Large intestine (tissue), 3 donors: ENCODE data around the gene TMEM176A. TPM values are rescaled to one million over a fixed set of nuclear protein-coding genes. Genes with fewer than 3 reads are reported as not detected.

ENCODE experiments used
- DNase-seq, 2 donors: peaks; one replicate each; pipeline versions ENCODE4 v3.0.0 to v3.0.0-alpha.2; 2013
- H3K27ac ChIP-seq: one replicate; pipeline ENCODE4 v1.5.1; 2013; ENCODE audit warnings: low read length
- H3K27me3 ChIP-seq: 2 replicates; pipeline ENCODE4 v1.6.1; 2013; ENCODE audit warnings: low read length; ENCODE audit not compliant: control insufficient read depth, insufficient read depth
- H3K36me3 ChIP-seq: 2 replicates; pipeline ENCODE4 v1.6.1; 2013; ENCODE audit warnings: low read length; ENCODE audit not compliant: control insufficient read depth, insufficient read depth
- H3K4me1 ChIP-seq: one replicate; pipeline ENCODE4 v1.6.1; 2013; ENCODE audit warnings: low read length; ENCODE audit not compliant: control insufficient read depth, insufficient read depth
- H3K4me3 ChIP-seq: one replicate; pipeline ENCODE4 v1.5.1; 2013; ENCODE audit warnings: low read length
- H3K9me3 ChIP-seq: one replicate; pipeline ENCODE4 v1.6.1; 2013; ENCODE audit warnings: mild to moderate bottlenecking, low read depth, low read length, moderate library complexity; ENCODE audit not compliant: control insufficient read depth
- WGBS: methylation state at CpG from one replicate; pipeline ENCODE4 v1.1.5; 2013; ENCODE audit warnings: low lambda C conversion rate; ENCODE audit not compliant: insufficient coverage; 5-methylcytosine and 5-hydroxymethylcytosine counted together
- polyA plus RNA-seq: library from polyadenylated mRNA; unstranded; fragments of 120-200 nt; gene quantifications from one replicate; pipeline ENCODE4 v1.2.1, GENCODE V29; 2013

Gene TMEM176A
- polyA plus RNA-seq, 1 donor = 300 TPM

GRCh38 chr7:150828384-150828783 lies 27.8 kb downstream of the TMEM176A start:
- WGBS = no CpG with 5 or more reads among the region's 2 CpGs
- H3K4me1 ChIP-seq = peaks cover 19% of the 10 kb centered on the region

DNA sequence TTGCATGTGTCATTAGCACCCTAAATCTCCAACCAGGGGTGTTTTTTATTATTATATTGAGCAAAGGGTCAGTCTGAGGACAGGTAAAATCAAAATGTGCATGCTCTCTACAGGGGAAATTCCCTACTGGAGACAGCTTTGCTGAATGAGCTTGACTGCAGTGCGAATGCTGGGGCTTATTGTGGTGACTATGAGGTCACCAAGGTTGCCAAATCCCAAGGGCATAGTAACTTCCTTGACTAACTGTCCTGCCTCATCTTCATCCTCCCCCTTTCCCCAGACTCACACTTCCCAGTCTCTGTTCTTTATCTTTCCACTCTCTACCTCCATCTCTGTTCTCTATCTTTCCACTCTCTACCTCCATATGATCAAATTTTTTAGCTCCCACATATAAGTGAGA lies 28.9 kb downstream of the TMEM176A start:
- H3K36me3 ChIP-seq = no peaks in the 10 kb centered on the region
- no peak for DNase-seq
- H3K4me3 ChIP-seq = no peak overlapping the region
- no CpG with 5 or more reads among the region's 1 CpG for WGBS
- H3K4me1 ChIP-seq = peaks cover 19% of the 10 kb centered on the region
- no peaks in the 10 kb centered on the region for H3K27me3 ChIP-seq
- no peaks in the 10 kb centered on the region for H3K9me3 ChIP-seq
- no peak overlapping the region for H3K27ac ChIP-seq

More at GRCh38 chr7:150828384-150828783, 27.8 kb downstream of the TMEM176A start:
- Histone ChIP-seq H3K27me3 (no peaks in the 10 kb centered on the region), H3K36me3 (no peaks in the 10 kb centered on the region), H3K9me3 (no peaks in the 10 kb centered on the region), H3K27ac (no peak overlapping the region), H3K4me3 (no peak overlapping the region)
- no peak for DNase-seq

- WGBS = no CpG with 5 or more reads among the region's 1 CpG
- peak; percentile 85 to 94 for DNase-seq
- Histone ChIP-seq H3K36me3 (no peaks in the 10 kb centered on the region), H3K4me1 (peaks cover 15% of the 10 kb centered on the region), H3K4me3 (no peak overlapping the region), H3K27me3 (no peaks in the 10 kb centered on the region), H3K27ac (peak overlapping the region; percentile 22), H3K9me3 (no peaks in the 10 kb centered on the region)
These were observed 30.4 kb downstream of the TMEM176A start for GRCh38 chr7:150830937-150831336.

DNA sequence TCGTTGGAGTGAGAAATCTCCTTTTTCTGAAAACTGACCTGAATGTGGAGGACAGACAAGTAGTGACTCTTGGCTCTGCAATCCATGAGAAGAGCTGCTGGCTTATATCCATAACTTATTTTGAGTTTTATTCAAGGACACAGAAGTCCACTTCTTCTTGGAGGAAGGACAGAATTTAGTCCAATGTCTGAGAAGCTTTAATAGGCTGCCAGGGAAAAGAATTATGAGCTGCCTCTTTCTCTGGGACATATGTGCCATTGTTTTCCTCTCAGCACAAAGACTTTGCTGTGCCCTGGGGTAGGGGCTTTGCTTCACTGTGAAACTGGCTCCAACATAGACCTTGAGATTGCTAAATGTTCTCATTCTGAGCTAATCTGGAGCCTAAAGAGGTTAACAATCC lies 31.3 kb downstream of the TMEM176A start:
- Histone ChIP-seq H3K36me3 (no peaks in the 10 kb centered on the region), H3K4me1 (peaks cover 6% of the 10 kb centered on the region), H3K4me3 (no peak overlapping the region), H3K9me3 (no peaks in the 10 kb centered on the region), H3K27ac (no peak overlapping the region), H3K27me3 (no peaks in the 10 kb centered on the region)
- WGBS = no CpG with 5 or more reads among the region's 1 CpG
- no peak for DNase-seq

GRCh38 chr7:150835019-150835418 lies 34.5 kb downstream of the TMEM176A start:
- Histone ChIP-seq H3K27me3 (no peaks in the 10 kb centered on the region), H3K27ac (no peak overlapping the region), H3K36me3 (no peaks in the 10 kb centered on the region), H3K4me1 (peaks cover 18% of the 10 kb centered on the region), H3K9me3 (no peaks in the 10 kb centered on the region), H3K4me3 (no peak overlapping the region)
- 83% methylated on average over 1 of the region's 1 CpG for WGBS
- no peak for DNase-seq

- H3K4me1 ChIP-seq = peaks cover 18% of the 10 kb centered on the region
- no peaks in the 10 kb centered on the region for H3K36me3 ChIP-seq
- H3K9me3 ChIP-seq = no peaks in the 10 kb centered on the region
- no CpG with 5 or more reads among the region's 6 CpGs for WGBS
- no peaks in the 10 kb centered on the region for H3K27me3 ChIP-seq
- no peak overlapping the region for H3K4me3 ChIP-seq
- no peak for DNase-seq
- no peak overlapping the region for H3K27ac ChIP-seq
These were observed 35.2 kb downstream of the TMEM176A start for GRCh38 chr7:150835702-150836280.

DNA sequence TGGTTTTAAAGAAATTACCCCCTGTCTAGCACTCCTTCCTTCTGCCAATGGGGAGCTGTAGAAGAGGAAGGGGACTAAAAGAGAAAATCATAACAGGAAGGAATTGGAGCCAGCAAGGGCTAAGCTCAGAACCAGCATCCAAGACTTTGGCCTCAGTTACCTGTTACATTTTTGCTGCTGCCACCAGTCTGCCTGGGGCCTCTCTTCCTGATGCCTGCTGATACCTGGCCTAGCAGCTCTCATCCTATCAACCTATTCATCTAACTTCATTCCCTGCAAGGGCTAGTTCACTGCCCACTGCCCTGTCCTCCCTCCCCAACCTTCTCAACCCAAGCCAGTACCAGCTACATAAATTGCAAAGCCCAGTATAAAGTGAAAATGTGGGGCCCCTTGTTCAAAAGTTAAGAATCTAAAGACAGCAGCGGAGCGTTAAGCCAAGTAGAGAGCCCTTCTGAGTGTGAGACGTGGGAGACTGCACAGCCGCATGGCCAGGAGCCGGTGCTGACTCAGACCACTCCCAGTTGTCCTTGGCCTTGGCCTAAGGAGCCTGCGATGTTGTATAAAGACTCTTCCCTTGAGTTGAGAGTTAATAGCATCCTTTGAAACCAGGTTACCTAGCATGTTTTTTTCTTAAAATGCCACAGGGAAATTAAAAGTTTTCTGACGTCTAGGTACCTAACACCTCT lies 38.5 kb downstream of the TMEM176A start:
- DNase-seq = no peak
- no peak overlapping the region for H3K4me3 ChIP-seq

GRCh38 chr7:150842018-150842417 lies 41.4 kb downstream of the TMEM176A start:
- no CpG with 5 or more reads among the region's 3 CpGs for WGBS
- Histone ChIP-seq H3K4me1 (peaks cover 33% of the 10 kb centered on the region), H3K36me3 (no peaks in the 10 kb centered on the region), H3K27me3 (no peaks in the 10 kb centered on the region), H3K27ac (no peak overlapping the region), H3K9me3 (no peaks in the 10 kb centered on the region), H3K4me3 (no peak overlapping the region)
- no peak for DNase-seq

More for the DNA sequence above, 38.5 kb downstream of the TMEM176A start:
- 73% methylated on average over 2 of the region's 7 CpGs for WGBS
- H3K36me3 ChIP-seq = no peaks in the 10 kb centered on the region
- H3K4me1 ChIP-seq = peaks cover 22% of the 10 kb centered on the region
- H3K9me3 ChIP-seq = no peaks in the 10 kb centered on the region
- peak overlapping the region; percentile 26 for H3K27ac ChIP-seq
- H3K27me3 ChIP-seq = no peaks in the 10 kb centered on the region

DNA sequence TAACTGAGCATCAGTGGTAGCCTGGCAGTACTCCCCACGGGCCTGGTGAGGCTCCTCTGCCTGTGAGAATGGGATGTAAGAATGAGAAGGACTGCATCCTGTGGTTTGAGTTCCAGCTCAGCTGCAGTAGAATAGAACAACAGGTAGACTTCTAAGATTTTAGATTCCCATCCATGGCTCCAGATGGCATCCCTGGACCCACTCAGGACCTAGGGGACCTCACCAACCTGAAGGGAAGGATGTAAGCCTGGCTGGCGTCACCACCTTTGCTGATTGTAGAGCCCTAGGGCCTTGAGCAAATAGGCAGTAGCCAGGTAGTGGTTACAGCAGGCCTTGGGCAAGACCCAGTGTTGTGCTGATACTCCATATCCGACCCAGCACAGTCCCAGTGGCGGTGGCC lies 42.1 kb downstream of the TMEM176A start:
- H3K4me1 ChIP-seq = peaks cover 39% of the 10 kb centered on the region
- no peaks in the 10 kb centered on the region for H3K27me3 ChIP-seq
- no peak overlapping the region for H3K27ac ChIP-seq
- no peak overlapping the region for H3K4me3 ChIP-seq
- H3K9me3 ChIP-seq = no peaks in the 10 kb centered on the region
- no peaks in the 10 kb centered on the region for H3K36me3 ChIP-seq
- whole genome bisulfite sequencing = no CpG with 5 or more reads among the region's 4 CpGs
- no peak for DNase-seq

GRCh38 chr7:150845421-150845861 lies 44.9 kb downstream of the TMEM176A start:
- 29% methylated on average over 1 of the region's 4 CpGs for WGBS
- Histone ChIP-seq H3K27ac (peak overlapping the region; percentile 31), H3K4me1 (peaks cover 23% of the 10 kb centered on the region), H3K9me3 (no peaks in the 10 kb centered on the region), H3K4me3 (no peak overlapping the region), H3K27me3 (no peaks in the 10 kb centered on the region), H3K36me3 (no peaks in the 10 kb centered on the region)
- DNase-seq = peak; percentile 54 to 72
